GM19328 (cell line): Measurements from ENCODE around the gene SLC39A9.
"Not testable (repeated sequence)": the region's sequence is repeated elsewhere in the genome, so short reads cannot be mapped to it uniquely, and the experiment has no call there.

Experiments used
- ATAC-seq: cut with Tn5 transposase; IDR thresholded peaks from one replicate; pipeline ENCODE4 v1.9.1; 2021; ENCODE audit warnings: mild to moderate bottlenecking, moderate library complexity; ENCODE audit not compliant: unreplicated experiment

The SLC39A9 gene

DNA sequence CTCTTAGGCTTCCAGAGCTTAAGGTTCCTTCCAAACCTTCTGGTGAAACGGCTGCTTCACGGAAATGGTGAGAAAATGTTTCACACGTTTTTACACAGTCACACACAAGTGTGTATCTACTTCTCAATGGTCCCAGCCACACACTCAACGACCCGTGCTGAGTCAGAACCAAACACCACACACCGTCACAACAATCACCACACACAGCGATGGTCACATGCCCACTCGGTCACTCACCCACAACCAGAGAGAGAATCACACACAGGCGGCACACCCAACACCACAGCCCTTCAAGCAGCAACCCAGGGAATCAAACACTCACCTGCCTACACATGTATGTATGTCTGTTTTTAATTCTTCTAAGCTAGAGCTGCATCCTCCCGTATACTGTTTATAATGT lies 73.4 kb downstream of the SLC39A9 start:
- no peak for ATAC-seq

DNA sequence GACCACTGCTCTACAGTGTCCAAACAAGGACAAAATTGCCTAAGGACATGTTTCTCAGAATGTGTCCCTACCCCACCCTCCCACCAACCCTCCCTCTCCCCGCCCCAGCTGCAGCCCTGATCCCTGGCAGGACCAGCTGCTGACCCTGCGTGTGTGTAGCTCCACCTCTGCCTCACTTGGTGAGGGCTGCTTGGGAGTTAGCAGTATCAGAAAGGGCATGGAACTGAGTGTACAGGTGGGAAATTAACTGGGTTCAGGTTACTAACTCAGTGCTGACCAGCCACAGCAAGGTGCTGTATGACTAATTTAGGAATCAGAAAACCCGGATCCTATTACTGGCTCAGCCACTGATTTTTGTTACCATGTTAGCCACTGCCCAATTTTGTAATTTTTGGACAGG lies 74.8 kb downstream of the SLC39A9 start:
- no peak for ATAC-seq

DNA sequence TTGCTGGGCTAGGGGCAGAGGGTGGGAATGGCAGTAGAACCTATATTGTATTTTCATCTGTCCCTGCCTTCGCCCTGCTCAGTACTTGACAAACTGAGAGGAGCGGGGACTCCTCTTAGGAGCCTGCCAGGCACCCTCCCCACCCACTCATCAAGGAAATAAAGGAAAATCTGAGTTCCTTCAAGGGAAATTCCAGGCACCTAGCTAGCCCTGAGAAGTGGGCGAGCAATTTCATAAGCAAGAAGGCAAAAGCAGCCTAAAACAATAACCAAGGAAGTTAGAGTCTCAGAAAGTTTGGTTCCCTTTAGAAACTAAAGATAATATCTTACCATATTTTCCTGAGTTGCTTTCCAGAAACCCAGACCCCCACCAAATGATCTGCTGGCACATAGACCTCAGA lies 75.5 kb downstream of the SLC39A9 start:
- no peak for ATAC-seq

DNA sequence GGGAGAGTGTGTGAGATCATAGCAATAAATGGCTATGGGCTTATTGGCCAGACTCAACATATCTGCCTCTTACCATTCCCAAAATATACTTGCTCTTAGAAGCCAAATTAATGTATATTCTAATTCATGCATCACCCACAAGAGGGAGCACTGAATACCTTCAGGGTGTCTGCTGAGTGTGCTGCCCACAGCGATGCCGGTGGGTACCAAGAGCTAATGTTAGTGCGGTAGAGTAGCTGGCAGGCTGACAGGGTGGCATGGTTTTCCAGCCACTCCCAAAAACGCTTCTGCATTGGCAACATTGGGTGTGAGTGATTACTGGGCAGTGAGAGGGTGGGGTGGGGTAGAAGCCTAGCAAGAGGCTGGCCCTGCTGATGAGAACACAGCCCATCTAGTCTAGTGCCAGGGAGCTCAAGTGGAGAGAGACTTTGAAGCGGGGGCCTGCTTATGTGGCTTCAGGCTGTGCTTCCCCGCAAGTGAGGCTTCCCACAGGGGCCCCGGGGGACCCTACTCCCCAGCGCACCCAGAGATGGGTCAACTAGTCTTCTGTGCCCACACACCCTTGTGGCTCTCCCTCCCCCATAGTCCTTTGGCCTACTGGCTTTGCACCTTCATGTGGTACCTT lies 76.8 kb downstream of the SLC39A9 start:
- no peak for ATAC-seq

DNA sequence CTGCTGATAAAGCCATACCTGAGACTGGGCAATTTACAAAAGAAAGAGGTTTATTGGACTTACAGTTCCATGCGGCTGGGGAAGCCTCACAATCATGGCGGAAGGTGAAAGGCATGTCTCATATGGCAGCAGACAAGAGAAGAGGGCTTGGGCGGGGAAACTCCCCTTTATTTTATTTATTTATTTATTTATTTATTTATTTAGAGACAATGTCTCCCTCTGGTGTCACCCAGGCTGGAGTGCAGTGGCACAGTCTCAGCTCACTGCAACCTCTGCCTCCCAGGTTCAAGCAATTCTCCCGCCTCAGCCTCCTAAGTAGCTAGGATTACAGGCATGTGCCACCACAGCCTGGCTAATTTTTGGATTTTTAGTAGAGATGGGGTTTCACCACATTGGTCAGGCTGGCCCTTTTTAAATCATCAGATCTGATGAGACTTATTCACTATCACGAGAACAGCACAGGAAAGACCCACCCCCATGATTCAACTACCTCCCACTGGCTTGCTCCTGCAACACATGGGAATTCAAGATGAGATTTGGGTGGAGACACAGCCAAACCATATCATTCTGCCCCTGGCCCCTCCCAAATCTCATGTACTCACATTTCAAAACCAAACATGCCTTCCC lies 78.4 kb downstream of the SLC39A9 start:
- not testable (repeated sequence) for ATAC-seq

DNA sequence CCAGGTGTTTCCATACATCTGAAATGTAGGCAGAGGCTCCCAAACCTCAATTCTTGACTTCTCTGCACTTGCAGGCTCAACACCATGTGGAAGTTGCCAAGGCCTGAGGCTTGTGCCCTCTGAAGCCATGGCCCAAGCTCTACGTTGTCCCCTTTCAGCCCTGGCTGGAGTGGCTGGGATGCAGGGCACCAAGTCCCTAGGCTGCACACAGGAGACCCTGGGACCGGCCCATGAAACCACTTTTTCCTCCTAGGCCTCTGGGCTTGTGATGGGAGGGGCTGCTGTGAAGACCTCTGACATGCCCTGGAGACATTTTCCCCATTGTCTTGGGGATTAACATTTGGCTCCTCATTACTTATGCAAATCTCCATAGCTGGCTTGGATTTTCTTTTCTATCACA lies 79.6 kb downstream of the SLC39A9 start:
- not testable (repeated sequence) for ATAC-seq

DNA sequence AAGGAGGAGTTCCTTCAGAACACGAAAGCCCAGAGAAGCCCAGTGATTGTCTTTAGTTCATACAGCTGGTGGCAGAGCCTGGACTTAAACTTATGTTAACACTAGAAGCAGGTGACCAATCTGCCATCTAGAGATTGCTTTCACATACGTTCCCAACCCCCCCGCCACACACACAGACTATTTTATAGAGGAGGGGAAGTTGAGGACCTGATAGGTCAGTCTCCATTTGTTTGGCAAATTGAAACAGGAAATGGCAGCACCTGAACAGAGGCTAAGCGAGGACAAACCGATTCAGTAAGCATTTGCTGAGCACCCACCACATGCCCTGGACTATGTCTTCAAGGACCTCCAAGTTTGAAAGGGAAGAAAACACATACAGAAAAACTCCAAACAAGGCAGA lies 81.2 kb downstream of the SLC39A9 start:
- ATAC-seq, result no peak

DNA sequence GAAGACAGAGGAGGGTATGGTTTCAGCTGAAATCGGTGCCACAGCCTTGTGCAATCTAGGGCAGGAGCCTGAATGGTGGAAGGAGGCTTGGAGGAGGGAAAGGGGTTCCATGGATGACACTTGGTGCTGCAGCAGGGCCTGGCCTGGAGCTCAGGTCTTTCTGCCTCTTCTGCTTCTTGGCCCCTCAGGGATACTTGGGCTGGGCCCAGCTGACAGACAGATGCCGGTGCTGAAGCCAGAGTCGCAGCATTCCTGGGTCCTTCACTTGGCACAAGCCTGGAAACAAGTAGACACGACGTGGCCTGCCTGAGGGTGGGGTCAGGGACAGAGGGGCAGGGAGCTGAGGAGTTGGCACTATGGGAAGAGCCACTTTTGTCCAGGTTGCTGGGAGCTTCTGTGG lies 81.6 kb downstream of the SLC39A9 start:
- ATAC-seq, result no peak

DNA sequence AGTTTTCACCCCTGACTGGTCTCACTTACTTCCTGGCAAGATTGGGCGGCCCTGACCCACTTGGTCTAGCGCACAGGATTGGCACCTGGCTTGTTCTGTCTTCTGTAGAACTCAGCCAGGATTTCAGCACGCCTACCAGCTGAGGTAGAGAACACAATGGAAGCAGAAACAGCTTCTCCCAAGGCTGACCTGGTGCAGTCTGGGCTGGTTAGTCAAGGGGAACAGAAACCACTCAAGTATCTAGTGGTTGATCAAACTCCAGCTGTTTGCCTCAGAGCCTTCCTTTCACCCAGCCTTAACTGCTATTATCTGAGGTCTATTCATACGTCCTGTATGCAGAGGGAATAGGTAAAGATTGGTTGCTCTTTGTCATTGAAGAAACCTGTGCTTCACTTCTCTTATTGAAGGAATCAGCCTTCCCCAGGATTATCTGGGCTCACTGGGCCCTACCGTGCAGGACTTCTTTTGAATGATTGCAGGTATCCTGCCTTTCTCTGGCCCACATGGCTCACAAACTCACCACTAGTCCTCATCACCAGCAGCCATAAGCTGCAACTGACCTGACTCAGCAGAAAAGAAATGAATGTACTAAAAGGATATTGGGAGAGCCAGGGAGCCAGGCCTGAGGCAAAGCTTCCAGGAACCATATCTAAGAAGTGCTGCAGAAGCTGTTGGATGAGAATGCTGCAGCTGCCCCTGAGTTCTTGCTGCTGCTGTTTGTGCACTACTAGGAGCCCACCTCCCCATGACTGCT lies 83.5 kb downstream of the SLC39A9 start:
- ATAC-seq, result peak; percentile 90

DNA sequence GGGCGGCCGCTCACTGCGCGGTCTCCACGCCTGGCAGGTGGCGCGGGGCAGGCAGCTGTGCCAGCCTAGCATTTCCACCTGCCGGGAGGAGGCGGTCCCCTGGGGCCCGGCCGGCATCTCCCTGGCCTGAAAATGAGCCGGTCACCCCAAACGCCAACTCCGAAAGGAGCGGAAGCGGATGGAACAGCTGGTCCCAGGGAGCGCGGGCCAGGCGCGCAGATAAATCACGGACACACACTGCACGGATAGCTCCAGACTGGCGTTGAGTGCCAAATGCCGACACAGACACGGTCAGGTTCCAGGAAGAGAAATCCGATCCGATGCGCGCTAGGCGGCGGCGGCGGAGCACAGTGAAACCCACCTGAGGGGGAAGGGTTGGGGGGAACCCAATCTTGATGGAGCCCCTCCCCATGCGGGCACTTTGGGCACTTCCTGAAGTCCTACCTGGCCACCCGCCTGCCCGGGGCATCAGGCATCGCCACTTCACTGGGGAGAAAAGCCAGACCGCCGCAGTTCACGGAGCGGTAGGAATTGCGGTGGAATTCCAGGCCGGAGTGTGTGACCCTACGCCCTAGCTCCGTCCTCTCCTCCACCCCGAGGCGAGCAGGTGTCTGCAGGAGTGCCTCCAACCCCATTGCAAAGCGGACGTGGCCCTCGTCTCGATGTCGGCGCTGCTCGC lies 85.4 kb downstream of the SLC39A9 start:
- ATAC-seq, result no peak

DNA sequence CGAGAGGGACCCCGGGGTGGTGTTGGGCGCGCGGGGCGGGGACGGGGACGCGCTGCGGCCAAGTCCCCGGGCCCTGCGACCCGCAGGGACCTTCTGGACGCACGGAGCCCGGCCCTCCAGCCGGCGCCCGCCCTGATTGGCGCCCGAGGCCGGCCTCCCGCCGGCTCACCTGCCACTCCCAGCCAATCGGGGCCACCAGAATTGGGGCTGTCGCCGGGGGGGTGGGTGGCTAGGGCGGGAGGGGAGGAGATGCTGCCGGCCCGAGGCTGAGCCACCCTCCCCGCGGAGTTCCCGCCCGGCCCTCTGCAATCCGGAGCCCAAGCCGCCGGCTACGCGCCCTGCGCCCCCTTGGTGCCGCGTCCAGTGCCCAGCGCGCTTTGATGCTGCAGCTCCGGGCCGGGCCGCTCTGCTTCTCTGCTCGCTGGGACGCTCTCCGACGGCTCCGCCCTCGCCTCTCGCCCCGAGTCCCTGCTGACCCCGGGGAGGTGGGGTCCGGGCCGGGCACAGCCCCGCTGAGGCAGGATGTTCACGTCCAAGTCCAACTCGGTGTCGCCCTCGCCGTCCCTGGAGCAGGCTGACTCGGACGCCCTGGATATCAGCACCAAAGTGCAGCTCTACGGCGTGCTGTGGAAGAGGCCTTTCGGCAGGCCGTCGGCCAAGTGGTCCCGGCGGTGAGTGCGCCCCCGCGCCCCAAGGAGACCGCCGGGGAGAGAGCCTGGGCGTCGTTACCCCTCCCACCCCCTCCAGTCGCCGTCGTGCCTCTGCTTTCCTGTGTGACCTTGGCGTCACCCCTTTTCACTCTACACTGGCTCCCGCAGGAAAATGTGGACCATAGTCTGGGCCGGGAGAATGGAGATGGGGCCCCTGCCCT lies 86.2 kb downstream of the SLC39A9 start, which contains the start of gene PLEKHD1:
TSS of gene PLEKHD1 (plus strand) at position 285 of the 871 bp plus-strand sequence. CDS start at position 523, 238 bp downstream.
- no peak for ATAC-seq

DNA sequence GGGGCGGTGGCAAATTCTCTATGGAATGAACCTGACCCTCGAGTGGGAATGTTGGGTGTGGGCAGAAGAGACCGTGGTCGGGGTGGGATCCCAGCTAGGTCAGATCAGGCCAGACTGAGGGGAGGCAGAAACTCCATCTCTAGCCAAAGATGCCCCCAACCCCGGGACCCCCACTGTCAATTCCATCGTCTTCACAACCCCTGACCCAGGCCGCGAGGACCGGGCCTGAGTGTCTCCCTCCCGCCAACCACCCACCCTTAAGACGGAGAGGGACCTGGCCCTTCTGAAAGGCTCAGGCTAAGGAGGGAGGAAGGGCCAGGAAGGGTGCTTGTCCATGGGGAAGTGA lies 86.8 kb downstream of the SLC39A9 start:
- ATAC-seq, result no peak

DNA sequence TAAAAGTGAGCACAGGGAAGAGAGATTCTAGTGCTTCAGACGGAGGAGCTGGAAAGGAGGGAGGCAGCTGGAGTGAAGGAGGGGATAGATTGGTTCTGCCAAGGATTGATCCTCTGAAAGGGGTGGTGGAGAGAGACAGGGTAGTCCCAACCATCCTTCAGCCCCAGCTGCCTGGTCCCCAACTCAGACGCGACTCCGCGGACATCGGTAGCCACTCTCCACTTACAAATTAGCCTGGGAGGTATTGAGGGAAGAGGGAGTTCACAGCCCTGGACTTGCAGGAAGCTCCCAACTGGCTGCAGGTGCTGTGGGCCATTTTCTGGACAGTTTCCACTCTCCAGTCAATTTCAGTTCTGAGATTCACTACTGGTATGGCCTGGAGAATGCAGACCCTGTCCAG lies 87.2 kb downstream of the SLC39A9 start:
- no peak for ATAC-seq

DNA sequence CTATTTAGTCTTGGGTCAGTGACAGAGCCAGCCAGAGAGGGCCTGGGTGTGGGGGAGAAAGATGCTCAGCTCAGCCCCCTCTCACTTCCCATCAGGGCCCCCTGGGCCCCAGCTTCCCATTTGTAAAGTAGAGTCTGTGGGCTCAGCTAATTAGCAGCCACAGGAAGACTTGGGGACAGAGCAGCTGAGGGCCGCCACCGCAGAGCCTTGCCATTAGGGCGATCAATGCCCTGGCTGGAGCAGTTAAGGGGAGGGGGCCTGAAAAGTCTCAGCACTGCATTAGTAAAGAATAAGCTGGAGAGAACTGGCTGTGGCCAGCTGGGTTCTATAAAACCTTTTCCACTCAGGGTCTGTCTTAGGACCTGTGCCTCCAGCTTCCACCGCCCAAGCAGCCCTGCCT lies 88.7 kb downstream of the SLC39A9 start:
- ATAC-seq, result no peak

DNA sequence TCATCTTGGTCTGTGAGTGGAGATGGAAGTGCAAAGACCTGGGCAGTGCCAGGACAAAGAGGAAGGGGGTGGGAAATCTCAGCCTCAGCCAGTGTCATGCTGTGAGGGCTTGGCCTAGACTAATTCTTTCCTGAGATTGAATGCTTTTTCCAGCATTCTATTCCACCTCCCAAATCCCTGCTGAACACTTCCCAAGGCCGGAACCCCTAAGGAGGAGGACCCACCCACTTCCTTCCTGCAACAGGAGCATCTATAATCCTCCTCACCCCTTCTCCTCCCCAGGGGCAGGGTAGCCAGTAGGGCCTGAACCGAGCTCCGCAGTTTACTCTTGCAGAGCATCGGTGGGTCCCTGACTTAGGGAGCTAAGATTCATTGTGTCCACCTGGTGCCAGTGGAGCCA lies 89.3 kb downstream of the SLC39A9 start:
- ATAC-seq, result no peak

DNA sequence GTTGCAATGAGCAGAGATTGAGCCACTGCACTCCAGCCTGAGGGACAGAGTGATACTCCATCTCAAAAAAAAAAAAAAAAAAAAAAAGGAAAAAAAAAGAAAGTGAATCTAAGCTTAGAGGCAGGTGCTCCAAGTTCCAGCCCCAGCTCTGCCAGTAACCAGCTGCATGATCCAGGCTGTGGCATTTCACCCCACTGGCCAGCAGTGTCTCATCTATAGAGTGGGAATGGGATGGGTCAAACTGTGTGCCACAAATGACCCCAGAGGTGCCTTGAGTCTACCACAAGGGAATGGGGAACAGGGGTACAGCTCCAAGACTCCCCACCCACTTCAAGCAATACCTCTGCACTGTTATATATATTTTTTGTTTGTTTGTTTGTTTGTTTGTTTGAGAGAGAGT lies 91.0 kb downstream of the SLC39A9 start:
- ATAC-seq, result no peak

DNA sequence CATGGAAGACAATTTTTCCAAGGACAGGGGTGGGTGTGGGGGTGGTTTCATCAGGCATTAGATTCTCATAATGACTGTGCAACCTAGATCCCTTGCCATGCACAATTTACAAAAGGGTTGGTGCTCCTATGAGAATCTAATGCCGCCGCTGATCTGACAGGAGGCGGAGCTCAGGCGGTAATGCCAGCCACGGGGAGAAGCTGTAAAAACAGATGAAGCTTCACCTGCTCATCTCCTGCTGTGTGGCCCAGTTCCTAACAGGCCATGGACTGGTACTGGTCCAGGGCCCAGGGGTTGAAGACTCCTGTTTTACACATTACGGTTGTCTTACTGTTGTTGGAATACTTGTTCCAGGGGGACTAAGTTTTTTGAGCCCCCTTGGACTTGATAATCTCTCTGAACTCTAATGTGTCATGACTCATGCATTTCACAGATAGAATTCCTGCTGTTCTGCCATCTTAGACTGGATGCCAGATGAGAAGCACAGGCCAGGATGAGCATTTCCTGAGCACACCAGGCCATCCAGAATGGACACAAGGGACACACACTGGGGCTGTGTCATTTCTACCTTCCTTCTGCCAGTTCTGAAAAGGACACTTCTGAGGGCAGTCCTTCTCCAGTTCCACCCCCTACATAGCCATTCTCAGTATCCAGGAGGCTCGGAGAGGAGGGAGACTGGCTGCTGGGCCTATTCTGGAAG lies 91.9 kb downstream of the SLC39A9 start:
- no peak for ATAC-seq

DNA sequence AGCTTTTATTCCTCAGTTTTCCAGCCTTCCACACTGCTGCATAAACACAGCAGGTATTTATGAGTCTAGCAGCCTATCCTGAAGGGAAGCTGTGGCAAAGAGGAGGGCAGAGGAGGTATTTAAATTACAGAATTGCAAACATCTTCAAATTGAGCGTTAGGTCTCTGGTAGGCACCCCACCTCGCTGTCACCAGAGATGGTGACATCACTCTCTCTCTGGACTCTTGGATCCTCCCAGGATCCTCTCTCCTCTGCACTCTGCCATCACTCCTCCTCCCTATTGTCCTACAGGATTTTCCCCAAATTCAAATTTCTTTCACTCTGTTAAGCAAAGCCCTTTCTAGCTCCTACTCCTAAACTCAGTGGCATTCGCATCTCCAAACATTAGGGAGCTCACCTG lies 92.7 kb downstream of the SLC39A9 start:
- ATAC-seq, result no peak

DNA sequence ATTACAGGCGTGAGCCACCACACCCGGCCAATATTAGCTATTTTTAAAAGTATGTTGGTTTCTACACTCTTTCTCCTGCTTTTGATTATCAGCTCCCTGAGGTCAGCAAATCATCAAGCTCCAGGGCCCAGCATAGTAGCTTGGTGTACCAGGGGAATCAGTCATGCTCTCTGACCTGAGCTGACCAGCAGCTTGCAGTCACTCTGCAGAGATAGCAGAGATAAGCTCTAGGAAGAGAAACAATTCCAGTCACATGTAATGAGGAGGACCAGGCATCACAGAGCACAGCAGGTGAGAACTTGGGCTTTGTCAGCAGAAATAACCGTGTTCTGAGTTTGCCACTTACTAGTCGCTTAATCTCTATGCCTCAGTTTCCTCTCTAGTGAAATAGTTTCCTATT lies 94.5 kb downstream of the SLC39A9 start:
- ATAC-seq, result no peak

DNA sequence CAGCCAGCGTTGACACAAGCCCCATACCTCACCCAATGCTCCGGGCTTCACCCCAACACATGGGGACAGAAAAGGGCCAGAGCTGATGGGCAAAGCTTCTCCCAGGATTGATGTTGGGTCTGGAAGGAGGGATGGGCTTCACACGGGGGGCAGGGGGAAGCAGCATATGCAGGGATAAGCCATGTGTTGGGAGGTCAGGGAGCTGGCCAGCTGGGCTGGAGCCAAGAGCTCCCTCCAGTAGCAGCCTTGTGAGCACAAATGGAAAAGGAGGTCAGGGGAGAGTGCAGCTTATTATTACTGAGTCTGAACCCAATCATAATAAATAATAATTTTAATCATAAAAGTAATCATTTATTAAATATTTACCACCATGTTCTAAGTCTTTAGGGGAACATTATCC lies 95.3 kb downstream of the SLC39A9 start:
- no peak for ATAC-seq
